AG09319 (cell line): ENCODE data around the gene KCNK2.
A peak's percentile ranks its signal among the peaks of the same experiment; 100 is the strongest.

ENCODE experiments used
- DNase-seq: peaks from one replicate; pipeline ENCODE4 v3.0.0-alpha.2; 2010; ENCODE audit warnings: low read depth; ENCODE audit errors: extremely low read depth
- TF ChIP-seq, protein P1 (sequence below): IDR thresholded peaks from 2 replicates; pipeline ENCODE4 v1.5.1; 2011; ENCODE audit warnings: low read depth, mild to moderate bottlenecking, inconsistent platforms, low read length, moderate library complexity

The KCNK2 gene

GRCh38 chr1:215188302-215188950, 105.9 kb downstream of the KCNK2 start:
- DNase-seq, result no peak
- TF ChIP-seq, protein P1, sequence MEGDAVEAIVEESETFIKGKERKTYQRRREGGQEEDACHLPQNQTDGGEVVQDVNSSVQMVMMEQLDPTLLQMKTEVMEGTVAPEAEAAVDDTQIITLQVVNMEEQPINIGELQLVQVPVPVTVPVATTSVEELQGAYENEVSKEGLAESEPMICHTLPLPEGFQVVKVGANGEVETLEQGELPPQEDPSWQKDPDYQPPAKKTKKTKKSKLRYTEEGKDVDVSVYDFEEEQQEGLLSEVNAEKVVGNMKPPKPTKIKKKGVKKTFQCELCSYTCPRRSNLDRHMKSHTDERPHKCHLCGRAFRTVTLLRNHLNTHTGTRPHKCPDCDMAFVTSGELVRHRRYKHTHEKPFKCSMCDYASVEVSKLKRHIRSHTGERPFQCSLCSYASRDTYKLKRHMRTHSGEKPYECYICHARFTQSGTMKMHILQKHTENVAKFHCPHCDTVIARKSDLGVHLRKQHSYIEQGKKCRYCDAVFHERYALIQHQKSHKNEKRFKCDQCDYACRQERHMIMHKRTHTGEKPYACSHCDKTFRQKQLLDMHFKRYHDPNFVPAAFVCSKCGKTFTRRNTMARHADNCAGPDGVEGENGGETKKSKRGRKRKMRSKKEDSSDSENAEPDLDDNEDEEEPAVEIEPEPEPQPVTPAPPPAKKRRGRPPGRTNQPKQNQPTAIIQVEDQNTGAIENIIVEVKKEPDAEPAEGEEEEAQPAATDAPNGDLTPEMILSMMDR, result no peak

DNA sequence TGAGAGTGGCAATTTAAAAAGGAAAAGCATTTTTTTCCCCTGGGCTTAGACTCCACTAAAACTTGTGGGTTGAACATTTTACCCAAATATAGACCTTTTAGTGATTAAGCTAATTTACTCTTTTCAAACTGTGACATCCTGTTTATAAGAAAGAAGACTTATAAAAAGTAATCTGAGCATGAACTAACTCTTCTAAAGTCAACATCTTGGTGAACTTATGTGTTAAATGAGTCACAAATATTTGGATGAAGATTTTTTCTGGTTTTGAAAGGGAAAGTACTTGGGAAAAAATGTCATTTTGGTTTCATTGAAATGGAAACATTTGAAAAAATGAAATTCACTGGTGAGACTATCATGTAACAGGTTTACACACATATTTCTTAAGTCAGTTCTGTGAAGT, 109.8 kb downstream of the KCNK2 start:
- TF ChIP-seq, protein P1, result no peak
- peak; percentile 60 for DNase-seq

GRCh38 chr1:215198021-215198420, 115.5 kb downstream of the KCNK2 start:
- TF ChIP-seq, protein P1, result no peak
- DNase-seq, result no peak

DNA sequence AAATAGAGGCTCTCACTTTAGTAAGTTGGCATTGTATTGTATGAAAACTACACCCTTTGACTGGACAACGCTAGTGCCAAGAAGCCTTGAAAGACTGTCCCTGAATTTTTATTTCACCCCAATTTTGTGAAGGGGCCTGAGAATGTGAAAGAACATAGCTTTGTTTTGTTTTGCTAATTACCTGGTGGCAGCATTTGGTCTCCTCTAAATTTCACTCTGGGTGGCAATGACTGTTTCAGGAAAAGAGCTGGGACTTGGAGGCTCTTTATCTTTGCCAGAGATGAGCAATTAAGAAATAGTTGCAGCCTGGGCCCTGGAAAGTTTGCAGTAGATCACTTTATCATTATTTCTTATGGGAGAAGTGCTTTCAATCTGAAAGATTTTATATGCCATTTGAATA, 117.6 kb downstream of the KCNK2 start:
- TF ChIP-seq, protein P1, result no peak

DNA sequence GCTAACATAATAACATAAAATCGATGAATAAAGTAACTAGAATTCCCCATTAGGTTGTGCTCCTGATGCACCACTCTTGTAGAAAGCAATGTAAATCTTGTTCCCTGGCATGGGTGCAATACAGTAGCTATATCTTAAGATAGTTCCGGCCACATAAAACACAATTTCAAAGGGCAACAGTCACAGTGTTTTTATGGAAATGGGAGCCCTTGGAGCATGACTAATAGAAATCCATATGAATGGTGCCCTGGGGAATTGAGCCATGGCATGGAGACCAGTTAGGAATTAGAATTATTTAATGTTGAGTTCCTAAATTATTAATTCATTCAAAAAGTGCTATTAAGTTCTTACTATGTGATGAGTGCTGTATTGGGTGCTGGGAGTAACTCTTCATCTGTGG, 118.7 kb downstream of the KCNK2 start:
- TF ChIP-seq, protein P1, result no peak
- DNase-seq, result no peak

More for the DNA sequence above, 117.6 kb downstream of the KCNK2 start:
- DNase-seq, result no peak

GRCh38 chr1:215202868-215203267, 120.3 kb downstream of the KCNK2 start:
- TF ChIP-seq, protein P1, result no peak
- no peak for DNase-seq

- no peak for DNase-seq
- TF ChIP-seq, protein P1, result no peak
These were observed 127.6 kb downstream of the KCNK2 start for GRCh38 chr1:215210167-215210566.
